Left lung (tissue), 10 donors: ENCODE data around the gene KCNE1. TPM values are rescaled to one million over a fixed set of nuclear protein-coding genes. Genes with fewer than 3 reads are reported as not detected.
"Not testable (repeated sequence)": the region's sequence is repeated elsewhere in the genome, so short reads cannot be mapped to it uniquely, and the experiment has no call there.

Source experiments
- ATAC-seq: fragments of 200-7000 bp; cut with Tn5 transposase; one replicate; pipeline ENCODE4 v1.9.1; 2020; ENCODE audit warnings: moderate library complexity
- DNase-seq, 4 donors: peaks; one replicate each; pipeline ENCODE4 v3.0.0-alpha.2; 2013 to 2020
- H3K27ac ChIP-seq, 2 donors: fragments of 200-600 bp; sonication (generic) in 1 of 2; one replicate each; pipeline versions ENCODE4 v1.5.0 to v1.8.0; 2020 to 2021
- H3K27me3 ChIP-seq, 2 donors: fragments of 200-600 bp; sonication (generic) in 1 of 2; one replicate each; pipeline versions ENCODE4 v1.5.0 to v1.8.0; 2020 to 2021
- H3K36me3 ChIP-seq, 2 donors: fragments of 200-600 bp; sonication (generic) in 1 of 2; one replicate each; pipeline versions ENCODE4 v1.5.0 to v1.8.0; 2020 to 2021
- H3K4me1 ChIP-seq, 2 donors: fragments of 200-600 bp; one replicate each; pipeline ENCODE4 v1.8.0; 2021
- H3K4me3 ChIP-seq, 2 donors: fragments of 200-600 bp; sonication (generic) in 1 of 2; one replicate each; pipeline versions ENCODE4 v1.5.0 to v1.8.0; 2020 to 2021; ENCODE audit warnings: mild to moderate bottlenecking in 1 of 2
- H3K9me3 ChIP-seq, 2 donors: fragments of 200-600 bp; sonication (generic) in 1 of 2; one replicate each; pipeline versions ENCODE4 v1.5.0 to v1.8.0; 2020 to 2021
- CTCF ChIP-seq, 2 donors: fragments of 200-600 bp; sonication (generic) in 1 of 2; IDR thresholded peaks; one replicate each; pipeline versions ENCODE4 v1.5.0 to v1.8.0; 2021; ENCODE audit warnings: antibody characterized with exemption in 2 of 2
- intact Hi-C, 2 donors: fragments of 100-400 bp; cut with DNase I; formaldehyde crosslinking; loops; one replicate each; pipeline versions ENCODE4 v1.11.2 to v1.14.2; 2022
- polyA plus RNA-seq, 6 donors: library from polyadenylated mRNA; unstranded; fragments of 120-200 nt; gene quantifications; one replicate each; pipeline ENCODE4 v1.2.1, GENCODE V29; 2013; ENCODE audit not compliant: insufficient read length in 6 of 6
- total RNA-seq, 2 donors: library from RNA; stranded (reverse); fragmentation: NEBNext Ultra II Directional; extraction: Animal tissue kit (Norgen Biotek cat#: 25700); gene quantifications; one replicate each; pipeline ENCODE4 v1.2.1, GENCODE V29; 2021
- donor health status: DM: no; HTN: yes; CAD: no.
- donor health status: DM: no; HTN: no; CAD: no.

KCNE1 gene
- total and polyA plus RNA-seq, 8 donors, result 0.19 to 21.2 (median 2.2) TPM

- peaks cover 0 to 26% of the 10 kb centered on the region in 2 donors for H3K9me3 ChIP-seq
- no peak for TF ChIP-seq CTCF (IDR thresholded peaks at IDR 0.05)
- ATAC-seq (no peak), DNase-seq (no peak)
- H3K27me3 ChIP-seq, result no peaks in the 10 kb centered on the region
- peaks cover 0 to 26% of the 10 kb centered on the region in 2 donors for H3K36me3 ChIP-seq
- H3K4me1 ChIP-seq, result no peaks in the 10 kb centered on the region
- intact Hi-C loops, result no loop called here
- H3K27ac ChIP-seq, result no peak overlapping the region
- H3K4me3 ChIP-seq, result no peak overlapping the region
Observed at GRCh38 chr21:34500191-34500590, 11.8 kb downstream of the KCNE1 start.

GRCh38 chr21:34499116-34499515, 12.9 kb downstream of the KCNE1 start:
- Histone ChIP-seq H3K36me3 (peaks cover 0 to 20% of the 10 kb centered on the region in 2 donors), H3K9me3 (peaks cover 0 to 26% of the 10 kb centered on the region in 2 donors)
- ATAC-seq, result no peak

DNA sequence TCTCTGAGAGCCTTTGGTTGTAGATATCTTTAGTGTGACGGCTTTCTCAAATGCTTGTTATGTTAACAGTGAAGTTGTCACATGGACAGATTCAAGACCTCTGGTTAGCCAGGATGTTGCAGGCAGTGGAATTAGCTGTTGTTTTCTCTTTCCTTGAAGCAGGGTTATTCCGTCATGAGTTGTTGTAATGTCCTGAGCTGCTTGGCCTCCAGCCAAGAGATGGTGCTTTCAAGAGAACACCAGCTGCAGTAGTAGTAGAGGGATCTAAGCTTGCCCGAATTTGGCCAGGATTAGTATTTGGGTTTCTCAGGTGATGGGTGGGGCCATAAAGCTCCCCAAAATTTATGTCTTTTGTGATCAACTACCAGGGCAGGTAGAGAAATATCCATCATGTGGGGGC, 13.4 kb downstream of the KCNE1 start:
- DNase-seq (peak in 1 of 4 donors; percentile 37), ATAC-seq (no peak)
- peaks cover 0 to 26% of the 10 kb centered on the region in 2 donors for H3K9me3 ChIP-seq
- peaks cover 0 to 15% of the 10 kb centered on the region in 2 donors for H3K36me3 ChIP-seq
- intact Hi-C loops, result no loop called here
- no peaks in the 10 kb centered on the region for H3K27me3 ChIP-seq
- no peak overlapping the region for H3K4me3 ChIP-seq
- no peaks in the 10 kb centered on the region for H3K4me1 ChIP-seq
- no peak overlapping the region for H3K27ac ChIP-seq
- no peak for TF ChIP-seq CTCF (IDR thresholded peaks at IDR 0.05)

More at GRCh38 chr21:34499116-34499515, 12.9 kb downstream of the KCNE1 start:
- no peak for DNase-seq
- H3K27ac ChIP-seq, result no peak overlapping the region
- intact Hi-C loops, result no loop called here
- no peaks in the 10 kb centered on the region for H3K4me1 ChIP-seq
- no peak for TF ChIP-seq CTCF (IDR thresholded peaks at IDR 0.05)
- no peak overlapping the region for H3K4me3 ChIP-seq
- H3K27me3 ChIP-seq, result no peaks in the 10 kb centered on the region

DNA sequence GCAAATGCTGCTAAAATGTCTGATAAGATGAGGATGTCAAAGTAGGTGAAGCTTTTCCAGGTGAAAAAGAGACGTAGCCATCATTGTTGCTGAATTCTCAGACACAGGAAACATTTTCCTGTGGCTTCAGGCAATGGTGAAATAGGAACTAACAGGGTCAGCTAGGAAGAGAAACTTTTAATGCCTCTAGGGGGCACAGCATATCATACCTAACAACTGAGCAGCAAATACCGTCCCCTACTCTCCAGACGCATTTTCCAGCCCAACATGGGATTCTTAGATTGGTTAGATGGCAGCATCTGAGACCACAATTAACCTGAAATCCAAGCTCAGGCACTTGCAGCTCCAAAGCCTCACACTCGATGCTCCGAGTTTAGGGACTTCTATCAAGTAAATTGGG, 28.2 kb downstream of the KCNE1 start:
- H3K4me1 ChIP-seq, intact Hi-C loops, H3K36me3 ChIP-seq, H3K4me3 ChIP-seq, H3K9me3 ChIP-seq, H3K27ac ChIP-seq, H3K27me3 ChIP-seq, DNase-seq, ATAC-seq: not testable (repeated sequence)

- DNase-seq, ATAC-seq, H3K9me3 ChIP-seq, H3K27ac ChIP-seq, intact Hi-C loops, H3K4me1 ChIP-seq, H3K27me3 ChIP-seq, H3K36me3 ChIP-seq, H3K4me3 ChIP-seq: not testable (repeated sequence)
Observed at GRCh38 chr21:34483435-34483834, 28.6 kb downstream of the KCNE1 start.

GRCh38 chr21:34467333-34467732, 44.7 kb downstream of the KCNE1 start:
- H3K36me3 ChIP-seq, H3K9me3 ChIP-seq, ATAC-seq, DNase-seq, intact Hi-C loops, H3K4me3 ChIP-seq, H3K4me1 ChIP-seq, H3K27me3 ChIP-seq, H3K27ac ChIP-seq: not testable (repeated sequence)

- DNase-seq, H3K27ac ChIP-seq, H3K36me3 ChIP-seq, H3K27me3 ChIP-seq, H3K4me3 ChIP-seq, H3K9me3 ChIP-seq, intact Hi-C loops, H3K4me1 ChIP-seq: not testable (repeated sequence)
- peak; percentile 93 for ATAC-seq
Observed at GRCh38 chr21:34459426-34459825, 52.6 kb downstream of the KCNE1 start.

DNA sequence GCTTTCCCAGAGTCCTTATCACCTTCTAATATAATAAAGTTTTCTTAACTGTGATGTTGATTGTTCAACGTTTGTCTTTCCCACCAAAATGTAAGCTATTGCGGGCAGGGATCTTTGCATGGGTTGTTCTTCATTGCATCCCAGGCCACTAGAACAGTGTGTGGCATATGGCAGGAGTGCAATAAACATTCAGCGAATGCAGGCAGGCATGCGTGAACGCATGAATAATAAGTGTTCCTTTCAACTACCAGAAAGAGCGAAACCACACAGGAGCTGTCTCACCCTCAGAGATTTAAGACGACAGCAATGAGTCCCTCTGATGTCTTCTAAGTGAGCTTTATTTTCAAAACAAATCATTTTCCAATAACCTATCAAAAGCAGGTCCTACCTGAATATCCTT, 53.7 kb downstream of the KCNE1 start:
- ATAC-seq, intact Hi-C loops, H3K4me1 ChIP-seq, H3K27me3 ChIP-seq, H3K9me3 ChIP-seq, DNase-seq, H3K36me3 ChIP-seq, H3K4me3 ChIP-seq, H3K27ac ChIP-seq: not testable (repeated sequence)

DNA sequence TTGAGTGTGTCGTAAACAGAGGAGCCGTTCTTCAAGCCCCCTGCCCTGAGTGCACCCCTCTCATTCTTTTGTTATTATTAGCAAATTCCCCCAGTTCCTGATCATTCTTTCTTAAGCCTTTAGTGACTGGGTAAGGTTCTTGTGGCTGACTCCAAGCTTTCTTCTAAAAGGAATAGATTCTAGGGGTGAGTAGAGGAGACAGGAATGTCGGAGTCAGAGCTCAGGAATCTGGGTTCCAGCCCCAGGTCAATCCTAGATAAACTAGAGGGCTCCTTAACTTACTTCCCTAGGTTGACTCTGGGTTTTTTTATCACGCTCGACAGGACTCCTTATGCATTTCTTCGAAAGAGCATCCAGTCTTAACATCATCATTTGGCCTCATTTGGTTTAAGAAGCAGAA, 55.8 kb downstream of the KCNE1 start:
- H3K27me3 ChIP-seq, H3K9me3 ChIP-seq, ATAC-seq, H3K4me1 ChIP-seq, H3K36me3 ChIP-seq, DNase-seq, H3K27ac ChIP-seq, H3K4me3 ChIP-seq, intact Hi-C loops: not testable (repeated sequence)

DNA sequence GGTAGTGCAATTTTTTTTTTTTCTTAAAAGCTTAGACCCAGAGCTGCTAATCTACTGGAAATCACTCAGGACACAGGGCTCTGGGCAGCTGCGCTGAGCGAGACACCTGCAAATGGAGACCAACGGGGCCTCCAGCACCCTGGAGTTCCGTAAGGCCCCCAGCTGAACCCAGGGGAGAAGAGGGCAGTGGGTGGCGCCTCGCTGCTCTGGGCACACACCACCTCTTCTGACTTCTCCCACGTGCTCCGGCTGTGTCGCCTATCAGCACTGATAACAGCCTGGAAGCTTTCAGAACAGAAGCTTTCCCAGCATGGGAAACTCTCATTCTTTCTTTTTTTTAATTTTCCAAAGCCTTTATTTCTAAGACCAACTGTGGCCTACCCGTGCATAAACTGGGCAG, 56.4 kb downstream of the KCNE1 start:
- not testable (repeated sequence) for H3K9me3 ChIP-seq

GRCh38 chr21:34447018-34447417, 65.0 kb downstream of the KCNE1 start:
- DNase-seq, H3K4me1 ChIP-seq, H3K36me3 ChIP-seq, intact Hi-C loops, H3K27me3 ChIP-seq, H3K27ac ChIP-seq, ATAC-seq, H3K4me3 ChIP-seq, H3K9me3 ChIP-seq: not testable (repeated sequence)

More for the DNA sequence above, 56.4 kb downstream of the KCNE1 start:
- H3K27ac ChIP-seq, H3K27me3 ChIP-seq, H3K4me3 ChIP-seq, ATAC-seq, intact Hi-C loops, H3K36me3 ChIP-seq, H3K4me1 ChIP-seq, DNase-seq: not testable (repeated sequence)
